SIG-M5 treated with dmso at 0.1 percent for 504 hours (cell line): ENCODE measurements around the gene BBS9.

Experiments used
- DNase-seq: peaks from one replicate; lab custom pipeline; 2025; ENCODE audit not compliant: unreplicated experiment; lab: John Stamatoyannopoulos, UW

Gene BBS9

DNA sequence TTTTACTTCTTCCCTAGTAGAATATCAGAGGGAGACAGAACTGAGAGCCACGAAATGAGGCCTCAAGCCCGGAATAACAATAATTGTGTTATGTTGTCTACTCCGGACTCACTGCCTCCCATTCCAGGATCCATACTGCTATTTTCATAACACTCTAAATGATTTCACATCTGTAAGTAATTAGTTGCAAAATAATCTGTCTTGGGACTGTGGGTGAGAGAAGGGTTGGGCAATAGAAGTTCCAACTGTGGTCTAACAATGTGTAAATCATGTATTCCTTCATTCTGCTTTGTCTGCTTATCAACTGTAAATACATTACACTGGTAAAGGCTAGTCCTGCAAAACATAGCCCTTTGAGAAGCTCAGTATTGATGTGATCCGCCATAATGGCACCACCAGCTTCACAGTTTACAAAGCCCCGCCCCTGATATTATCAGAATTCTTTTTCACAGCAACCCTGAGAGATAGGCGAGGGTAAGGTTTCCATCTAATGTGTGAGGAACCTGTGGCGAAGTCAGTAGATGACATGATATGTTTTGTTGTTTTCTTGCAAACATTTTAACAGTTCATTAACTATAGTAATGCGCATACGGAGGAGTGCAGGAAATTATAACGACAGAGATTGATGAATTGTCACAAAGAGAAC lies 510.3 kb downstream of the BBS9 start:
- no peak for DNase-seq

GRCh38 chr7:33640741-33641140 lies 511.4 kb downstream of the BBS9 start:
- DNase-seq: no peak

- no peak for DNase-seq
Observed at GRCh38 chr7:33642312-33642711, 512.9 kb downstream of the BBS9 start.

DNA sequence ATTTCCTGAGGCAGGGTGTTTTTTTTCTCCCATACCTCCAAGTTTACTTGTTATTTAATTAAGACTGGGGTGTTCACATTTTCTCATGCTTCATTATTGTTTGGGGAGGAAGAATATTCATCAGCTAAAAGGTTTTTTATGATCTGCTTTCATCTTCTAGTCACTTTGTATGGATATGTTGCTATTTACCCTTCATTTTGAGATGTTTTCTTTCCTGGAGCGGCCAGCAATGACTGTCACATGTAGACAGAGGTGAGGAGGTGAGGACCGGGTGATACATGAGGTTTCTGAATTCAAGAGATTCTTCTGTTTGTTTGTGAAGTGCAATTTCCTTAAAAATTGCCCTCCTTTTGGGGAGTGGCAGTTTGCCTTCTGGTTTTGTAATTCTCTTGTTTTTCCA lies 514.2 kb downstream of the BBS9 start:
- no peak for DNase-seq

- no peak for DNase-seq
Observed at GRCh38 chr7:33644489-33644888, 515.1 kb downstream of the BBS9 start.

DNA sequence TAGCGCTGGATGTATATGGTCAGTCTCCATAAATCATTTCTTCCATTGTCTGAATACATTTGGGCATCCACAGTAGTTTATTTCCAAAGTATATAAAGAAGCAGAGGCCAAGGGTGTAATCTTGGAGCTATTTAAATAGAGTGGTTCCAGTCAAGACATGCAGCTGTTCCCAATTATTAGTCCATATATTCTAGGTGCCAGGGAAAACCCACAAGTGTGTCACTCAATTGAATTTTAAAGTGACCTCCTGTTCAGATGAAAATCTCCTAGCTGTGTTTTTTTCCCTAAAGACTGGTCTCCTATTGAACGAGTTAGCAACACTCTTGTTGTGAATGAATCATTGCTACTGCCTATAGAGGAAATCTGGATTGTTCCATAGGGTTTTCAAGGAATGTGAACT lies 515.7 kb downstream of the BBS9 start:
- no peak for DNase-seq

GRCh38 chr7:33646166-33646565 lies 516.8 kb downstream of the BBS9 start:
- no peak for DNase-seq

DNA sequence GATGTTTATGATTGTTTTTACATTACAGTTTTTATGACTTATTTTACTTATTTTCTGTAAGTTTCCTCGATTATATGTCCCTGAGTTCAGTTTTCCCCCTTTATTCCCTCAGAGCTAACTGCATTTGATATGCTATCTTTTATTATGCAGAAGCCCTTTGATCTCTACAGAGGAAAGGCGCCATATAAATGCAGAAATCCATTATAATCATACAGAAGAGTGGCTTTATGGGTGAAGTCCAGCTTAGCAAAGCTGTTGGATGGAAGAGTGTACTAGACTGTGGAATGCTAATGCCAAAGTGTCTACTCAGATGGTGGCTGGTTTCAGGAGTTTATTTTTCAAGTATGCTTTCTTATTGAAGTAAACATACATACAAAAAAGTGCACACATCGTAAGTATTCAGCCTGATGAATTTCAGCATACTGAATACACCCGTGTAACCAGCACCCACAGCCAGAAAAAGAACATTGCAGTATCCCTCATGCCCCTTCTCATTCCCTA lies 517.6 kb downstream of the BBS9 start:
- DNase-seq: no peak

DNA sequence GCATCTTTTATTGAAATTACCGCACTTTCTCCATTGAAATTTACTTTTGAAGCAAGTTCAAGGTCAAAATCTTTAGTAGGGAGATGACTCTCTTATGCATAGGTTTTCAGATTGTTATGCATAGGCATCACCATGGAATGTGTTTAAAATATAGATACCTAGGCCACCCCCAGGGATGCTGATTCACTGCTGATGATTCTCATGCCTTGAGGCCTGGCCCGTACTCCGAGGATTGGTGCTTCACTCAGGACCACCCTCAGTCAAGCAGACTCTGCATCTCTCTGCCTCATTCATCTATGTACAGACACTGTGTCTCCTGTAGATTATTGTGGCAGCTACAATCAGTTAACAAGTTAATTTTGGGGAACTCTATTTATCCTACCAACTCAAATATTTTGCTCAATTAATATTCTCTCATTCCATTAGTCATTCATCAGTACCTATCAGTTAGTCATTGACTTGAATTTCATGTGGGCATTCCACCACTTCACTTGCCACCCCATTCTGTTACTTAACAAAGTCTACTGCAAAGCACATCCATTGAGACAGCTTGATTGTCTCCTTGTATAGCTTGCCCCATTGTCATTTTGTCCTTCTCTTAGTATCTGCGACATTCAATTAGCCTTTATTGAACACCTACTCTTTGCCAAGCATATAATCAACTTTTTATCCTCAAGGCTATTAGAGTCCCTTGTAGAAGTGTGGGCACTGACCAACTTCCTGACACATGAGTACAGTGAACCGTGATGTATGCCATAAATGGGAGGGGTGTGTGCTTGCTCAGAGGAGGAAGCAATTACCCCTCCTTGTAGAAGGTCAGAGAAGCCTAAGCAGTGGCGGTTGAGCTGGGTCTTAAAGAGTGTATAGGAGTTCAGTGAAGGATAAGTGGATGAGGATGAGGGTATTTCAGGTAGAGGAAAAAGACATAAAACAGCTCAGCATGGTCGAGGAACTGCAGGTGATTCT lies 520.4 kb downstream of the BBS9 start:
- DNase-seq: no peak

DNA sequence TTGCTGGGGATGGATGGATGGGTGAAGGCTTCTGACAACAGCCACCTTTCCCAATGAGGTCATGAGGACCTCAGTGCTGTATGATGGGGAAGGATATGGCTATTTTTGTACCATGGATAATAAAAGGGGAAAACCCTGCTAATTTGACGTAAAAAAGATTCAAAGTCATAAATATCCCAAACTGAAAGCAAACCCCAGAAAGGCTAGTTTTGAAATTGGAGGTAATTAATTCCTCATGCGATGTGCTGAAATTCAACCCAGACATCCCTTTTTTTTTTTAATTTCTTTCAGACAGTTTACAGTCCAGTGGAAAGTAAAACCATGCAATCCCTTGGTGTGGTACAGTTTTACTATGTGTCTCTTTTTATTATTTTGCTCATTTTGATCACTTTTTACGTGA lies 521.5 kb downstream of the BBS9 start:
- no peak for DNase-seq

- DNase-seq: no peak
Observed at GRCh38 chr7:33651998-33652515, 522.7 kb downstream of the BBS9 start.

DNA sequence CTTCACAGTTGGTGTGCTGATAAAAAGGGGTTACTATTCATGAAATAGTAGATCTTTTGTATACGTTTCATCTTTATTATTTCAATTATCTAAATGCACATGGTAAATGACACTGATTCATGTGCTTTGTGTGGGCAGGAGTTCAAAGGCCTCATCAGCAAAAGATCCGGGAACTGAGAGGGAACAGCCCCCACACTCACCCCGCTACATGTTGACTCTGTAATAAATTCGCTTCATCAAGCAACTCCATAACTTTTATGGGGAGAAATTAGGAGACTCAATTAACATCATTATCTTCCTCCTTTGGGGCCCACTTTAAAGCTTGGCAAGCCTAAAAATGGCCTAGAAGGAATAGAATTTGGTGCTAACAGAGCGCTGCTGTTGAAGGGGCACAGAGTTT lies 525.3 kb downstream of the BBS9 start:
- DNase-seq: no peak
